Activated CD4-positive, alpha-beta T cell treated with anti-CD3 and anti-CD28 coated beads, Interleukin-2, amount 10 ng/mL, durations not matched to agents 7 days and 5 days (primary cell): ENCODE measurements around the gene DGAT2. TPM values are rescaled to one million over a fixed set of nuclear protein-coding genes. Genes with fewer than 3 reads are reported as not detected.
"Not testable (repeated sequence)": the region's sequence is repeated elsewhere in the genome, so short reads cannot be mapped to it uniquely, and the experiment has no call there.

ENCODE experiments used
- CTCF ChIA-PET: fragments of 350-600 bp; sonication (Branson Sonifier 250); formaldehyde crosslinking; loops from one replicate; lab custom pipeline; 2021; ENCODE audit warnings: antibody characterized with exemption; lab: Charles Lee
- POLR2A ChIA-PET: fragments of 350-600 bp; sonication (Branson Sonifier 250); formaldehyde crosslinking; loops from one replicate; lab custom pipeline; 2021; ENCODE audit warnings: antibody characterized with exemption; lab: Charles Lee
- DNase-seq: peaks from one replicate; pipeline ENCODE4 v3.0.0-alpha.2; 2020
- H3K27ac Mint-ChIP-seq: one replicate; pipeline ENCODE4 v1.8.0; 2021; ENCODE audit warnings: mild to moderate bottlenecking, moderate library complexity, mixed read lengths
- H3K27me3 Mint-ChIP-seq: one replicate; pipeline ENCODE4 v1.8.0; 2021; ENCODE audit warnings: mixed read lengths
- H3K36me3 Mint-ChIP-seq: one replicate; pipeline ENCODE4 v1.8.0; 2021; ENCODE audit warnings: low read depth, mixed read lengths
- H3K4me1 Mint-ChIP-seq: one replicate; pipeline ENCODE4 v1.8.0; 2021; ENCODE audit warnings: mixed read lengths
- H3K4me3 Mint-ChIP-seq: one replicate; pipeline ENCODE4 v1.8.0; 2021; ENCODE audit warnings: mild to moderate bottlenecking, moderate library complexity, mixed read lengths
- H3K9me3 Mint-ChIP-seq: one replicate; pipeline ENCODE4 v1.8.0; 2021; ENCODE audit warnings: mixed read lengths
- total RNA-seq, 2 experiments: library from RNA; stranded (reverse); gene quantifications; one replicate each; pipeline ENCODE4 v1.2.3, GENCODE V29; 2021

DGAT2 gene
- total RNA-seq, 2 experiments from 2014 or later, result 0.77 to 0.99 TPM

- ChIA-PET POLR2A (no interaction called here), CTCF (interaction anchor here (0.8 to 1.7 kb wide), 3 partner anchors 12 to 417 kb away, joined by 3 to 5 read pairs (median 3); no protein-coding TSS in a partner anchor)
- H3K4me3 Mint-ChIP-seq, result no peak overlapping the region
- no peaks in the 10 kb centered on the region for H3K9me3 Mint-ChIP-seq
- no peak for DNase-seq
- peaks cover 13% of the 10 kb centered on the region for H3K27me3 Mint-ChIP-seq
- H3K36me3 Mint-ChIP-seq, result no peaks in the 10 kb centered on the region
- H3K27ac Mint-ChIP-seq, result no peak overlapping the region
- H3K4me1 Mint-ChIP-seq, result no peaks in the 10 kb centered on the region
Measured at GRCh38 chr11:75734491-75735180, 33.9 kb upstream of the DGAT2 start.

DNA sequence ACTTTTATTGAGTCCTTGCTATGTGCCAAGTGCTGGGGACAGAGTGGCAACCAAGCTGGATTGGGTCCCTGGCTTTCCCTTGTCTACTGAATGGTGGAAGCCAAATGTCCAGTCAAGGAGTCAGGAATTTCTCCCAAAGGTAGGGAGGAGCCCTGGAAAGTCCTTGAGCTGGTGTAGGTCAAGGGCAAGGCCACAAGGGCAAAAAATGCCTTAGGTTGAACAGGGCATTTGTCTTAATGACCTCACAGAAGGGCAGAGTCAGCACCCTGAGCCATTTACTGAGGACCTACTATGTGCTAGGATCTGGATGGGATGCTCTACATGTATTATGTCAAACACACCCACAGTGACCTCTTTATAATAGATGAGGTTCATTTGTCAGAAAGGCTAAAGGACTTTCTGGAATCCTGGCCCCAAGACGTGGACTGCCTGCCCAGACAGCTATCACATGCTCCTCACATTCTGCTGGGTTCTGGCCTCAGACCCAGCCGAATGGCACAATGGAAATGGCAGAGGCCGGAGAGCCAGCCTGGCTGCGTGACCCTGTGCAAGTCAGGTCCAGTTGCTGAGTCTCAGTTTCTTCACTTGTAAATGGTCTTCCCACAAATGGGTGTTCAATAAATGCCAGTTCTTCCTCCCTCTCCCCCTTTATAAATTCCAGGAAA lies 33.3 kb upstream of the DGAT2 start:
- no peaks in the 10 kb centered on the region for H3K36me3 Mint-ChIP-seq
- no peaks in the 10 kb centered on the region for H3K4me1 Mint-ChIP-seq
- H3K9me3 Mint-ChIP-seq, result no peaks in the 10 kb centered on the region
- H3K27ac Mint-ChIP-seq, result no peak overlapping the region
- ChIA-PET CTCF (interaction anchor here (1.1 to 1.7 kb wide), 2 partner anchors 12 to 138 kb away, joined by 3 to 5 read pairs; no protein-coding TSS in a partner anchor), POLR2A (no interaction called here)
- peaks cover 17% of the 10 kb centered on the region for H3K27me3 Mint-ChIP-seq
- no peak for DNase-seq
- H3K4me3 Mint-ChIP-seq, result no peak overlapping the region

- ChIA-PET CTCF (no interaction called here), POLR2A (no interaction called here)
- no peak for DNase-seq
- Mint-ChIP-seq H3K27ac (no peak overlapping the region), H3K36me3 (no peaks in the 10 kb centered on the region), H3K4me3 (no peak overlapping the region), H3K9me3 (no peaks in the 10 kb centered on the region), H3K4me1 (no peaks in the 10 kb centered on the region), H3K27me3 (peaks cover 26% of the 10 kb centered on the region)
Measured at GRCh38 chr11:75737314-75737713, 31.3 kb upstream of the DGAT2 start.

DNA sequence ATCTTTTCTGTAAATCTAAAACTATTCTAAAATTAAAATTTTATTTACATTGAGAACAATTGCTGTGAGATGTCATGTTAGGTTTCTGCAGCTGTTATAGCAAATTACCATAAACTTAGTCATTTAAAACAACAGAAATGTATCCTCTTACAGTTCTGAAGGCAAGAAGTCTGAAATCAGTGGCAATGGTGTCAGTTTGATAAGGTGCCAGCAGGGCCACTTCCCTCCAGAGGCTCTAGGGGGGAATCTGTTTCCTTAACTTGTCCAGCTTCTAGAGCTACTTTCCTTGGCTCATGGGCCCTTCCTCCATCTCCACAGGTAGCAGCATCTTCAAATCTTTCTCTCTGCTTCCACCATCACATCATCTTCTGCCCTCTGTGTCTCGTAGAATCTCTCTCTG lies 27.9 kb upstream of the DGAT2 start:
- ChIA-PET POLR2A (no interaction called here), CTCF (interaction anchor here (1.1 kb wide), 1 partner anchor 150 kb away, joined by 3 read pairs; no protein-coding TSS in a partner anchor)
- H3K4me1 Mint-ChIP-seq, result no peaks in the 10 kb centered on the region
- peaks cover 35% of the 10 kb centered on the region for H3K27me3 Mint-ChIP-seq
- no peaks in the 10 kb centered on the region for H3K36me3 Mint-ChIP-seq
- H3K27ac Mint-ChIP-seq, result no peak overlapping the region
- no peaks in the 10 kb centered on the region for H3K9me3 Mint-ChIP-seq
- DNase-seq, result no peak
- no peak overlapping the region for H3K4me3 Mint-ChIP-seq

- POLR2A ChIA-PET, DNase-seq, H3K36me3 Mint-ChIP-seq, H3K4me1 Mint-ChIP-seq, H3K27ac Mint-ChIP-seq, CTCF ChIA-PET, H3K9me3 Mint-ChIP-seq, H3K4me3 Mint-ChIP-seq: not testable (repeated sequence)
- H3K27me3 Mint-ChIP-seq, result peaks cover 36% of the 10 kb centered on the region
Measured at GRCh38 chr11:75743159-75743558, 25.4 kb upstream of the DGAT2 start.

DNA sequence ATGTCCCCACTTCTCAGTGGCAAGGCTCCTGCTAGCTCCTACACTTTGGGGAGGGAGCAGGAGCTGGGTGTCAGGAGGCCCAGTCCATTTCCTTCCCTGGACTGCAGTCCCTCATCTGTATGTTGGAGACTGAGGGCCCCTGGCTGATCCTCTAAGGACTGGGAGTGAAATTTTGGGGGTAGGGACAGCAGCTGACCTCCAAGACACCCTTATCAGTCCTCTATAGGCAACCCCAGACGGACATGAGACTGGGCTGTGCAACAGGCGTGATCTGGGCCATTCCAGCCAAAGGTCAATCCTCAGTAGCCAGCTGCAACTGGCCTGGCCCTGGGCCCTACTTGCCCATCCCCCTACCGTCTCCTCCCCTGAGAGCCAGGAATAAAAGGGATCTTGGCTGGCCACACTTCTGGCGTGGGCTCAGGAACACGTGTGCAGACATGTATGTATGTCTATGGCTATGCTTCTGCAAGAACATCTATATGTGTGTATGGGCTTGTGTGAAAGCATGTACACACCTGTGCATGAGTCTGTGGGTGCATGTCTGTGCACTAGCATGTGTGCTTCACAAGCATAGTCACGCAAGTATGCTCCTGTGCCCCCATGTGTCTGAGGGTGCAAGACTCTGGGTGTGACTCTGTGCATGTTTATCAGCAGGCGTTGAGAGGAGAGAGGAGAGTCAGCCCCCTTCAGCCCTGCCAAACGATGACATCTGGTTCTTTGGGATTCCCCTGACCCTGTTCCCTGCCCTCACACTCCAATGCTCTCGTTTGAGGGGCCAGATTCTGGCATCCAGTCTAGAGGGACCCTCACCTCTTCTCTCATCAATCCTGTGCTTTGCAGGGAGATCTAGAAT lies 24.6 kb upstream of the DGAT2 start:
- POLR2A ChIA-PET, result no interaction called here
- peaks cover 34% of the 10 kb centered on the region for H3K27me3 Mint-ChIP-seq

GRCh38 chr11:75745807-75746206 lies 22.8 kb upstream of the DGAT2 start:
- CTCF ChIA-PET, result no interaction called here
- DNase-seq, result no peak
- no peaks in the 10 kb centered on the region for H3K36me3 Mint-ChIP-seq
- POLR2A ChIA-PET, result interaction anchor here (0.6 kb wide), 1 partner anchor 31 kb away, joined by 4 read pairs; no protein-coding TSS in a partner anchor
- peaks cover 2% of the 10 kb centered on the region for H3K9me3 Mint-ChIP-seq
- H3K4me1 Mint-ChIP-seq, result peaks cover 4% of the 10 kb centered on the region
- peaks cover 26% of the 10 kb centered on the region for H3K27me3 Mint-ChIP-seq
- no peak overlapping the region for H3K27ac Mint-ChIP-seq
- no peak overlapping the region for H3K4me3 Mint-ChIP-seq

More for the DNA sequence above, 24.6 kb upstream of the DGAT2 start:
- Mint-ChIP-seq H3K27ac (no peak overlapping the region), H3K4me3 (no peak overlapping the region), H3K36me3 (no peaks in the 10 kb centered on the region), H3K9me3 (peaks cover 2% of the 10 kb centered on the region), H3K4me1 (peaks cover 4% of the 10 kb centered on the region)
- DNase-seq, result no peak
- CTCF ChIA-PET, result no interaction called here

DNA sequence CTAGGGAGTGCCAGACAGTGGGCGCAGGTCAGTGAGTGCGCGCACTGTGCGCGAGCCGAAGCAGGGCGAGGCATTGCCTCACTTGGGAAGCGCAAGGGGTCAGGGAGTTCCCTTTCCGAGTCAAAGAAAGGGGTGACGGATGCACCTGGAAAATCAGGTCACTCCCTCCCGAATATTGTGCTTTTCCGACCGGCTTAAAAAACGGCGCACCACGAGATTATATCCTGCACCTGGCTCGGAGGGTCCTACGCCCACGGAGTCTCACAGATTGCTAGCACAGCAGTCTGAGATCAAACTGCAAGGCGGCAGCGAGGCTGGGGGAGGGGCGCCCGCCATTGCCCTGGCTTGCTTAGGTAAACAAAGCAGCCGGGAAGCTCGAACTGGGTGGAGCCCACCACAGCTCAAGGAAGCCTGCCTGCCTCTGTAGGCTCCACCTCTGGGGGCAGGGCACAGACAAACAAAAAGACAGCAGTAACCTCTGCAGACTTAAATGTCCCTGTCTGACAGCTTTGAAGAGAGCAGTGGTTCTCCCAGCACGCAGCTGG lies 19.8 kb upstream of the DGAT2 start:
- H3K9me3 Mint-ChIP-seq, CTCF ChIA-PET, H3K27ac Mint-ChIP-seq, POLR2A ChIA-PET, H3K4me3 Mint-ChIP-seq, H3K4me1 Mint-ChIP-seq, H3K36me3 Mint-ChIP-seq, DNase-seq: not testable (repeated sequence)
- H3K27me3 Mint-ChIP-seq, result peaks cover 11% of the 10 kb centered on the region

- H3K27ac Mint-ChIP-seq, DNase-seq, H3K9me3 Mint-ChIP-seq, H3K4me3 Mint-ChIP-seq, POLR2A ChIA-PET, H3K36me3 Mint-ChIP-seq, H3K27me3 Mint-ChIP-seq, H3K4me1 Mint-ChIP-seq: not testable (repeated sequence)
- CTCF ChIA-PET, result interaction anchor here (0.6 kb wide), 1 partner anchor 380 kb away, joined by 4 read pairs; no protein-coding TSS in a partner anchor
Measured at GRCh38 chr11:75754933-75755332, 13.6 kb upstream of the DGAT2 start.

DNA sequence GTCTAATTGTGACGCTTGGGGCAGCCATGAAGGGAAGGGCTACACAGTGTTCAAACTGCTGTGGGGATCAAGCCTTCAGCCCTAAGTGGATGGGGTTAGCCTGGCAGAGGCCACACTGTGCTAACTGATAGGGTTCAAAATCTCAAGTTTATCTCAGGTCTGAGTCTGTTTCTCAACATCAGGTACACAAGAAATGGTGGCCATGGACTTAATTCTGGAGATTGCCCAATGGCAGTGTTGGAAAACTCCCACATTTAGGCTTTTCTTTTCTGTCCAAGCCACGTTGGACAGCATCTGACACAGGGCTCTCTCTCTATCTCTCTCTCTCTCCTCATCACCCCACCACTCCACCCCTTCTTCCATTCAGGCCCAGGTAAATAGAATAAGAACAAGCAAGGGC lies 10.9 kb upstream of the DGAT2 start:
- H3K36me3 Mint-ChIP-seq, result no peaks in the 10 kb centered on the region
- H3K9me3 Mint-ChIP-seq, result no peaks in the 10 kb centered on the region
- no peak for DNase-seq
- ChIA-PET CTCF (interaction anchor here (1.0 kb wide), 1 partner anchor 11 kb away, joined by 3 read pairs; the partner anchor contains the start of gene DGAT2), POLR2A (no interaction called here)
- H3K4me3 Mint-ChIP-seq, result no peak overlapping the region
- H3K4me1 Mint-ChIP-seq, result peaks cover 3% of the 10 kb centered on the region
- peaks cover 3% of the 10 kb centered on the region for H3K27me3 Mint-ChIP-seq
- no peak overlapping the region for H3K27ac Mint-ChIP-seq

GRCh38 chr11:75759832-75760231 lies 8.7 kb upstream of the DGAT2 start:
- Mint-ChIP-seq H3K36me3 (no peaks in the 10 kb centered on the region), H3K9me3 (no peaks in the 10 kb centered on the region), H3K27ac (no peak overlapping the region), H3K4me3 (no peak overlapping the region), H3K27me3 (peaks cover 3% of the 10 kb centered on the region), H3K4me1 (peaks cover 3% of the 10 kb centered on the region)
- POLR2A ChIA-PET, result no interaction called here
- CTCF ChIA-PET, result no interaction called here
- DNase-seq, result no peak

DNA sequence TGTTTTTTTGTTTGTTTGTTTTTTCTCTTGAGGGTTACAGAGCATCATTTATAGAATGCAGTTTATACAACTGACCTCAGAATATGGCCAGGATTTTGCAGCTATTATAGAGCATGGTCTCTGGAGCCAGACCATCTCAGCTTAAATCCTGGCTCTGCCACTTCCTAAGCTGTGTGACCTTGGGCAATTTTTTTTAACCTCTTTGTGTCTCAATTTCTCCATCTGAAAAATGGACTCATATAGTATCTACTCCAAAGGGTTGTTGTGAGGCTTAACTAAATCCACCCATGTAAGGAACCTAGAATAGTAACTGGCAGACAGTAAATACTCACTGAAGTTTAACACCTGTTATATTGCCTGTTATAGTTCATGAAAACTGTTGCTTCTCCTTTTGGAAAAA lies 8.3 kb upstream of the DGAT2 start:
- H3K4me3 Mint-ChIP-seq, result no peak overlapping the region

More for the DNA sequence above, 8.3 kb upstream of the DGAT2 start:
- no peaks in the 10 kb centered on the region for H3K36me3 Mint-ChIP-seq
- H3K9me3 Mint-ChIP-seq, result no peaks in the 10 kb centered on the region
- peaks cover 1% of the 10 kb centered on the region for H3K4me1 Mint-ChIP-seq
- no peak overlapping the region for H3K27ac Mint-ChIP-seq
- DNase-seq, result no peak
- CTCF ChIA-PET, result interaction anchor here (0.9 kb wide), 1 partner anchor 17 kb away, joined by 3 read pairs; no protein-coding TSS in a partner anchor
- POLR2A ChIA-PET, result no interaction called here
- H3K27me3 Mint-ChIP-seq, result peaks cover 3% of the 10 kb centered on the region
